Upper lobe of left lung (tissue), 6 donors: ENCODE measurements around the gene MDK. TPM values are rescaled to one million over a fixed set of nuclear protein-coding genes. Genes with fewer than 3 reads are reported as not detected.

Experiments
- ATAC-seq, 2 donors: fragments of 200-7000 bp; cut with Tn5 transposase; one replicate each; pipeline ENCODE4 v1.9.1; 2022; ENCODE audit warnings: mild to moderate bottlenecking in 2 of 2, moderate library complexity in 2 of 2; ENCODE audit not compliant: low FRiP score in 2 of 2
- DNase-seq, 2 donors: peaks; one replicate each; pipeline ENCODE4 v3.0.0-alpha.2; 2019 to 2020
- H3K27ac ChIP-seq, 4 donors: fragments of 200-600 bp; sonication (generic); one replicate each; pipeline ENCODE4 v1.5.1; 2016 to 2019
- H3K27me3 ChIP-seq, 4 donors: fragments of 200-600 bp; sonication (generic); one replicate each; pipeline ENCODE4 v1.5.1; 2017 to 2019
- H3K36me3 ChIP-seq, 4 donors: fragments of 200-600 bp; sonication (generic); one replicate each; pipeline ENCODE4 v1.5.1; 2016 to 2019
- H3K4me1 ChIP-seq, 4 donors: fragments of 200-600 bp; sonication (generic); one replicate each; pipeline ENCODE4 v1.5.1; 2018 to 2019
- H3K4me3 ChIP-seq, 4 donors: fragments of 200-600 bp; sonication (generic); one replicate each; pipeline ENCODE4 v1.5.1; 2017 to 2019; ENCODE audit warnings: mild to moderate bottlenecking in 2 of 4, moderate library complexity in 1 of 4
- H3K9me3 ChIP-seq, 4 donors: fragments of 200-600 bp; sonication (generic); one replicate each; pipeline ENCODE4 v1.5.1; 2018 to 2019
- EP300 ChIP-seq, 4 donors: sonication (generic); formaldehyde crosslinking; IDR thresholded peaks; one replicate each; pipeline ENCODE4 v1.5.1; 2017; ENCODE audit warnings: antibody characterized with exemption in 4 of 4, control low read depth in 2 of 4
- POLR2A ChIP-seq, 4 donors: fragments of 450-650 bp; IDR thresholded peaks; one replicate each; pipeline ENCODE4 v1.5.1; 2016 to 2017; ENCODE audit warnings: antibody characterized with exemption in 4 of 4, mild to moderate bottlenecking in 2 of 4
- POLR2AphosphoS5 ChIP-seq, 2 donors: sonication (generic); formaldehyde crosslinking; IDR thresholded peaks; one replicate each; pipeline ENCODE4 v1.5.1; 2017; ENCODE audit warnings: antibody characterized with exemption in 2 of 2
- WGBS, 2 donors: methylation state at CpG; one replicate each; pipeline ENCODE4 v1.1.5; 2017 to 2018; 5-methylcytosine and 5-hydroxymethylcytosine counted together
- total RNA-seq, 6 donors: library from RNA; depleted of rRNA in 4 of 6; stranded (reverse); fragments of >200 nt in 4 of 6; gene quantifications; one replicate each; pipeline versions ENCODE4 v1.1.0 to v1.2.1, GENCODE V29; 2016 to 2021
- TF ChIP-seq, protein P1 (sequence below), 6 experiments: fragments of 450-650 bp in 4 of 6; fragments of 200-600 bp in 2 of 6; sonication (generic) in 2 of 6; IDR thresholded peaks; one replicate each; pipeline ENCODE4 v1.5.1; 2016 to 2019; ENCODE audit warnings: antibody characterized with exemption in 6 of 6
- donor health status: DM: no; HTN: no; CAD: no; lungs with moderate emphysema.
- donor health status: DM: no; HTN: yes; CAD: no; lungs with severe emphysema.

Gene MDK
- total RNA-seq, 6 donors from 2014 or later = 14.3 to 44.8 (median 34.1) TPM; not detected in 1

DNA sequence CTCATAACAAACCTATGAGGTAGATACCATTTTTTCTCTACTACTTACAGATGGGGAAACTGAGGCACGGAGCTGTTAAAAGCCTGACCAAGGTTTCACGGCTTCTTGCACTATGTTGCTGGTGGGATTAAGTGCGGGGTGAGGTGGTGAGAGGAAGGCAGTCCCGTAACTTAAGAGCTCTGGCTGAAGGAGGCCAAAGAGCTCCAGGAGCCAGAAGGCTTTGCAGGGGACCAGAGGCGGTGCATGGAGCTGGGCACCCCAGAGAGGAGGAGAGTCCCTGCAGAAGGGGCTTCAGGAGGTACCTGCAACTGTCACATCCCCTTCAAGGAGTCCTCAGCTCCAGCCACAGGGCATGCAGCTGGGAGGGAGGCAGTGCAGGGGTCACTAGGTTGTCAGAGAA lies 6.0 kb downstream of the MDK start:
- Histone ChIP-seq H3K4me3 (no peak overlapping the region), H3K27ac (no peak overlapping the region), H3K4me1 (peaks cover 27 to 47% (median 36%) of the 10 kb centered on the region in 4 donors), H3K27me3 (peaks cover 0 to 52% (median 31%) of the 10 kb centered on the region in 4 donors), H3K9me3 (no peaks in the 10 kb centered on the region), H3K36me3 (no peaks in the 10 kb centered on the region)
- WGBS, 2 donors = 75 to 76% methylated on average over 3 to 5 of the region's 5 CpGs
- DNase-seq (no peak), ATAC-seq (no peak)
- TF ChIP-seq POLR2A (IDR thresholded peaks at IDR 0.05) (no peak), EP300 (IDR thresholded peaks at IDR 0.05) (no peak), POLR2AphosphoS5 (IDR thresholded peaks at IDR 0.05) (no peak)
- TF ChIP-seq, protein P1, sequence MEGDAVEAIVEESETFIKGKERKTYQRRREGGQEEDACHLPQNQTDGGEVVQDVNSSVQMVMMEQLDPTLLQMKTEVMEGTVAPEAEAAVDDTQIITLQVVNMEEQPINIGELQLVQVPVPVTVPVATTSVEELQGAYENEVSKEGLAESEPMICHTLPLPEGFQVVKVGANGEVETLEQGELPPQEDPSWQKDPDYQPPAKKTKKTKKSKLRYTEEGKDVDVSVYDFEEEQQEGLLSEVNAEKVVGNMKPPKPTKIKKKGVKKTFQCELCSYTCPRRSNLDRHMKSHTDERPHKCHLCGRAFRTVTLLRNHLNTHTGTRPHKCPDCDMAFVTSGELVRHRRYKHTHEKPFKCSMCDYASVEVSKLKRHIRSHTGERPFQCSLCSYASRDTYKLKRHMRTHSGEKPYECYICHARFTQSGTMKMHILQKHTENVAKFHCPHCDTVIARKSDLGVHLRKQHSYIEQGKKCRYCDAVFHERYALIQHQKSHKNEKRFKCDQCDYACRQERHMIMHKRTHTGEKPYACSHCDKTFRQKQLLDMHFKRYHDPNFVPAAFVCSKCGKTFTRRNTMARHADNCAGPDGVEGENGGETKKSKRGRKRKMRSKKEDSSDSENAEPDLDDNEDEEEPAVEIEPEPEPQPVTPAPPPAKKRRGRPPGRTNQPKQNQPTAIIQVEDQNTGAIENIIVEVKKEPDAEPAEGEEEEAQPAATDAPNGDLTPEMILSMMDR (IDR thresholded peaks at IDR 0.05) = no peak

DNA sequence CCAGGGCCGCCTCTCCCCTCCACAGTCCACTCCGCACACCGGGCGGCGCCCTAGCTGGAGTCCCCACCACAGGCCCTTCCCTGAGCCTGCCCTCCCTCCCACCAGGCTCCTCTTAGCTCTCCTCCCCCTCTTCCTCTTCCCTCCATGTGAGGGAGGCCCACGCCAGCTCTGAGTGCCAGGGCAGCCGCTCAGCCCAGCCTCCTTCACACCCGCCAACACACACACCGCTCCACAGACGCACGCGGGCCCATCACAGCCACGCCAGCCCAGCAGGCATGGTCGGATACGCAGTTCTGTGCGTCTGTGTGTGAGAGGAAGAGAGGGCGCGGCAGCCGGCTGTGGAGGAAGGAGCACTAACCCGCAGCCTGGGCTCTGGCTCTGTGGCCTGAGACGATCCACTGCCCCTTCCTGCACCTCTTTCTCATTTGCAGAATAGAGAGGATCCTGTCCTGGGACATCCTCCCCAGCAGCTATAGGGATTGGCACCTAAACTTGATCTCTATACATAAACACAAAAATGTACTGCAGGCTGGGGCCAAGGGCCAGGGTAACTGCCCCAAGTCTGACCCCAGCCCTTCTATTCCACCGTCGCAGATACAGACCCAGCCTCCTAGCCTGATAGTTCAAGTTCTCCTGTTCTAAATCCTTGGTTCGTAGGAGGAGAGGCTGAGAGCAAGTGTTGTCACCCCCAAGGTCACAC lies 6.6 kb downstream of the MDK start:
- ATAC-seq (no peak), DNase-seq (peak in 1 of 2 donors; percentile 79)
- Histone ChIP-seq H3K36me3 (no peaks in the 10 kb centered on the region), H3K27me3 (peaks cover 0 to 52% (median 32%) of the 10 kb centered on the region in 4 donors), H3K27ac (no peak overlapping the region), H3K4me1 (peaks cover 29 to 47% (median 39%) of the 10 kb centered on the region in 4 donors), H3K9me3 (no peaks in the 10 kb centered on the region), H3K4me3 (no peak overlapping the region)
- TF ChIP-seq EP300 (IDR thresholded peaks at IDR 0.05) = no peak
- TF ChIP-seq POLR2A (IDR thresholded peaks at IDR 0.05) = no peak
- TF ChIP-seq, protein P1 (IDR thresholded peaks at IDR 0.05) = peak in 1 of 6 experiments; percentile 6
- no peak for TF ChIP-seq POLR2AphosphoS5 (IDR thresholded peaks at IDR 0.05)
- WGBS, 2 donors = 11% methylated on average over 8 to 24 of the region's 24 CpGs

DNA sequence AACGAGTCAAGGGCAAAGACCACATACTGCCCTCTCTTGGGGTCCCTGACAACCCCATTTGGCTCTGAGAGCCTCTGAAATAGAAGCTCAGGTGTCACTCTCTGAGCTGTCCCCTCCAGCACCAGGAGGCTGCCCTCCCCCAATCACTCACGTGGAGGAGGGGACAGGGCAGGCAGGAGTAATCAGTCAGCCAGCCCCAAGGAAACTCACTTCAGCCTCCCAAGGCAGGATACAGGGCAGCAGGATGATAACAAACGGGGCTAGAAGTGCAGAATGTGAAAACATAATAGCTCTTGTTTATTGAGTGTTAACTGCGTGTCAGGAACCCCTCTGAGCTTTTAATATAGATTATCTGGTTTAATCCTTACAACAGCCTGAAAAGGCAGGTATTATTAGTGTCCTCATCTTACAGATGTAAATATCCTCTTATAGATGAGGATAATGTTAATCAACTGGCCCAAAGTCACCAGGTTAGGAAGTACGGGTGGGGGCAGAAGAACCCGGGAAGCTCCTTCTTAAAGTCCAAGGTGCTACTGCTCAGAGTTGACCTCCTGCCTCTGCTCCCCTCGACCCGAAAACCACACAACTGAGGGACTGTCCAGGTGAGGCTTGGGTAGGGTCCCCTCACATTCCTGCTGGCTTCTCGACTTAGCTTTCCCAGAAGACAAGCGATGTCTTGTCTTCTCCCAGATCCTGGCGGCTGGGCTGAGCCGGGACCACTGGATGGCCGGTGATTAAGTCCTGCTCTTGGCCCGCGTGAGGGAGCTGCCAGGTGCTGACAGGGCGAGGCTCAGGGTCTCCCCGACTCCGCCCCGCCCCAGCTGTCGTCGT lies 7.4 kb downstream of the MDK start:
- H3K4me1 ChIP-seq = peaks cover 29 to 46% (median 40%) of the 10 kb centered on the region in 4 donors
- peaks cover 0 to 52% (median 32%) of the 10 kb centered on the region in 4 donors for H3K27me3 ChIP-seq
- peak overlapping the region in 1 of 4 donors; percentile 50 for H3K4me3 ChIP-seq
- no peaks in the 10 kb centered on the region for H3K36me3 ChIP-seq
- ATAC-seq (no peak), DNase-seq (no peak)
- H3K9me3 ChIP-seq = no peaks in the 10 kb centered on the region
- no peak for TF ChIP-seq EP300 (IDR thresholded peaks at IDR 0.05)
- TF ChIP-seq POLR2AphosphoS5 (IDR thresholded peaks at IDR 0.05) = no peak
- no peak for TF ChIP-seq POLR2A (IDR thresholded peaks at IDR 0.05)
- TF ChIP-seq, protein P1 (IDR thresholded peaks at IDR 0.05) = no peak
- H3K27ac ChIP-seq = no peak overlapping the region
- 8 to 10% methylated on average over 8 to 21 of the region's 21 CpGs for WGBS, 2 donors

DNA sequence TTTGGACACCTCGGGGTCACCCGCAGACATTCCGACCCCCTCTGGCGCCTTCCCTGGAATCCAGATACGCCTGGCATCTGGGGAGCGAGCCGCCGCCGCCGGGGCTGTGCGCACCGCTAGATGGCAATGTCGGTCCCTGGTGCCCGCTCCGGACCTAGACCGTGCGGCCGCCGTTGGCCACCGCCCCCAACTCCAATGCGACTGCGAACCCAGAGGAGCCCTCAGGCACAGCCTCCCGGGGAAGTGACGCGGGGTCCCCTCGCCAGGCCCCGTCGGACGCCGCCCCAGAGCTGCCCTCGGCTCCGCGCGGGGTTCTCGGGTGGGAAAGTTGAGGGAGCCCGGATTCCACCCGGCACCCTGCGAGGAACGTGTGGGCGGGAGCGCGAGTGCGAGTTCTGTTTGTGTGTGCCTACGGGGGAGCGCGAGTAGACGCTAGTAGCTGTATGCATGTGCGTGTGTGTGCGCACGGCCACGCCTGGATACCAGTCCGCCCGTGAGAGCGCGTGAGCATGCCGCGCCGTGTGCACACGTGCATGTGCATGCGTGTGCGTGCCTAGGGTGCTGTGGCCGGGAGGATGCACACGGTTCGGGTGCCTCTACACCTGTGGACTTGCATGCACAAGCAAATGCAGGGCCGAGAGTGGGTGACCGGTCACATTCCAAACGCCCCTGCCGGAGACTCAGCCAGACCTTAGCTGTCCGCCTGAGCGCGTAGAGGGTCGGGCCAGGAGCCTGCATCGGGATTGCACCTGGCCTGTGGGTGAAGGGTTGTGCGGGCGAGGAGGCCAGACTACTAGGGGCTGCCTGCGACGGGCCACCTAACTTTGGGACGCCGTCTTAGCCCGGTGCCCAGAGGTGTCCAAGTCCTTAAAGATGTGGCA lies 8.2 kb downstream of the MDK start:
- no peaks in the 10 kb centered on the region for H3K9me3 ChIP-seq
- peak overlapping the region in 3 of 4 donors; percentile 29 to 50 (median 46) for H3K4me3 ChIP-seq
- peaks cover 0 to 52% (median 32%) of the 10 kb centered on the region in 4 donors for H3K27me3 ChIP-seq
- H3K4me1 ChIP-seq = peaks cover 29 to 46% (median 40%) of the 10 kb centered on the region in 4 donors
- peak overlapping the region in 1 of 4 donors; percentile 15 for H3K27ac ChIP-seq
- TF ChIP-seq, protein P1 (IDR thresholded peaks at IDR 0.05) = peak; percentile 72 to 85 (median 78)
- TF ChIP-seq POLR2AphosphoS5 (IDR thresholded peaks at IDR 0.05) = no peak
- H3K36me3 ChIP-seq = no peaks in the 10 kb centered on the region
- DNase-seq (peak; percentile 73 to 95), ATAC-seq (peak; percentile 73 to 75)
- WGBS, 2 donors = 1 to 3% methylated on average over 26 to 39 of the region's 80 CpGs
